Retinal pigment epithelial cell (primary cell): ENCODE measurements around the gene SDK1.

Experiments
- DNase-seq: peaks from one replicate; pipeline ENCODE4 v3.0.0-alpha.2; 2010; ENCODE audit warnings: low read depth
- H3K4me3 ChIP-seq: 2 replicates; pipeline ENCODE4 v1.5.1; 2011; ENCODE audit warnings: mild to moderate bottlenecking, low read length, control low read depth, moderate library complexity
- TF ChIP-seq, protein P1 (sequence below): conservative IDR thresholded peaks from 2 replicates; pipeline ENCODE4 v1.5.1; 2011; ENCODE audit warnings: low read depth, low read length, control low read depth, inconsistent platforms

Gene SDK1

DNA sequence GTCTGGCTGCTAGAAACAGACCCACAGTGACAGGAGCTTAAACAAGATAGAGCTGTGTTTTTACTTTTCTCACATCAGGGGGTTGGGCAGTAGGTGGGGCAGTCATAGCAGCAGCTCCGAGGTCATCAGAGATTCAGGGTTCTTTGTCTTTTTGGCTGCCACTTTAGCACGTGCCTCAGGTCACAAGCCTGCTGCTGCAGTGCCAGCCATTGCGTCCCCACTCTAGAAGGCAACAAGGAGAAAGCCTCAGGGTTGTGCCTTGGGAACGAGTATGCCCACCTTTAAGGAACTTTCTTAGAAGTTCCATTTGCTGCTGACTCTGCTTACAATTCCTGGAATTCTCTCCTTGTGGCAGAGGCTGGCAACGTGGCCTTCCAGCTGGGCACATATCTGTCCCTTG lies 720.4 kb downstream of the SDK1 start:
- no peak for DNase-seq
- H3K4me3 ChIP-seq: no peak overlapping the region
- TF ChIP-seq, protein P1, sequence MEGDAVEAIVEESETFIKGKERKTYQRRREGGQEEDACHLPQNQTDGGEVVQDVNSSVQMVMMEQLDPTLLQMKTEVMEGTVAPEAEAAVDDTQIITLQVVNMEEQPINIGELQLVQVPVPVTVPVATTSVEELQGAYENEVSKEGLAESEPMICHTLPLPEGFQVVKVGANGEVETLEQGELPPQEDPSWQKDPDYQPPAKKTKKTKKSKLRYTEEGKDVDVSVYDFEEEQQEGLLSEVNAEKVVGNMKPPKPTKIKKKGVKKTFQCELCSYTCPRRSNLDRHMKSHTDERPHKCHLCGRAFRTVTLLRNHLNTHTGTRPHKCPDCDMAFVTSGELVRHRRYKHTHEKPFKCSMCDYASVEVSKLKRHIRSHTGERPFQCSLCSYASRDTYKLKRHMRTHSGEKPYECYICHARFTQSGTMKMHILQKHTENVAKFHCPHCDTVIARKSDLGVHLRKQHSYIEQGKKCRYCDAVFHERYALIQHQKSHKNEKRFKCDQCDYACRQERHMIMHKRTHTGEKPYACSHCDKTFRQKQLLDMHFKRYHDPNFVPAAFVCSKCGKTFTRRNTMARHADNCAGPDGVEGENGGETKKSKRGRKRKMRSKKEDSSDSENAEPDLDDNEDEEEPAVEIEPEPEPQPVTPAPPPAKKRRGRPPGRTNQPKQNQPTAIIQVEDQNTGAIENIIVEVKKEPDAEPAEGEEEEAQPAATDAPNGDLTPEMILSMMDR: no peak

DNA sequence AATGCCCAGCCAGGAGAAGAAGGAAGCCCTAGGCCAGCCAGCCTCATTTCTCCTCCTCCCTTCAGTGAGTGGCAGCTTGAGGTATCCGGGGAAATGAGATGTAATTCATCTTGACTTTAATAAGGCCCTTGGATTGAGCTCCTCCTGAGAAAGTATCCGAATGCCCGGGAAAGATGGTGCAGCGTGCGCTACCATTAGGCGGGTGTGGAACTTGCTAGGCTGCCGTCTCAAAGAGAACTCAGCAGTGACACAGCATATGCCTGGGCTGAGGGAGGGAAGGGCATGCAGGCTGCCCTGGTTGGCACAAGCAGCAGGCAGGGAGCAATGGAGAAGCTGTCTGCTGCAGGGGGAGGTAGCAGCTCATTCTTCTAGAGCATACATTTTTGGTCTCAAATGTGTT lies 721.2 kb downstream of the SDK1 start:
- TF ChIP-seq, protein P1: no peak
- H3K4me3 ChIP-seq: no peak overlapping the region
- DNase-seq: no peak

DNA sequence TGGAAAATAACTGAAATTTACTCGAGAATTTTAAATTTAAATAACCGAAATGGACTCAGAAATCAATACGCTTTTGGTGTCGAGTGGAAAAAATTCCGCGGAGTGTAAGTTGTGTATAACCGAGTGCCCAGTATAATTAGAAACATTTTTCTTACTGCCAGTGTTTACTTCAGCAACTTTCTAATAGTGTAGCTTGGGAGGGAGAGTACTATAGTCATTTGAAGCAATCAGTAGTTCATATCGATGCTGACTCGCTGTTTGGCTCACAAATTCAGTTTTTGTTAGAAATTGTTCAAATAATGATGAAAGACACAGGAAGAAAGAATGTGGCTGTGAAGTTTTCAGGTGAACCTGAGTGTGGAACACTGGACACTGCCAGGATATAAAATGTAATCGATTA lies 722.5 kb downstream of the SDK1 start:
- TF ChIP-seq, protein P1: no peak
- DNase-seq: no peak
- H3K4me3 ChIP-seq: no peak overlapping the region

DNA sequence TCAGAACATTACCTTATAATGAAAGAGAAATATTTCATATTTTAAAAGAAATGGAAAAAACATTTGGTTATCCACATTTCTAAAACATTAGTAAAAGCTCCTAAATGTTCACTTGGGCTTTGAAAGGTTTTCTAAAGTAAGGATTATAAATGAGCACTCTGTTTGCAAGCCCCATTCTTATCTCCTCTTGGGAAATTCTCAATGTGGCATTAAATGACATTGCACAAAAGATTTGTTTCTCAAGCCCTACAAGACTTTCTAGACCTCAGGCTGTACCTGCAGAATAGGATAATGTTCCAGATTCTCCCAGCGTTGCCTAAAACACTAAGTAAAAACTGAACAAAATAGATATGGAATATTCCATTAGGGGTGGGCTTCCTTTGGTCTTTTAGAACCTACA lies 723.1 kb downstream of the SDK1 start:
- TF ChIP-seq, protein P1: no peak
- no peak for DNase-seq
- no peak overlapping the region for H3K4me3 ChIP-seq

DNA sequence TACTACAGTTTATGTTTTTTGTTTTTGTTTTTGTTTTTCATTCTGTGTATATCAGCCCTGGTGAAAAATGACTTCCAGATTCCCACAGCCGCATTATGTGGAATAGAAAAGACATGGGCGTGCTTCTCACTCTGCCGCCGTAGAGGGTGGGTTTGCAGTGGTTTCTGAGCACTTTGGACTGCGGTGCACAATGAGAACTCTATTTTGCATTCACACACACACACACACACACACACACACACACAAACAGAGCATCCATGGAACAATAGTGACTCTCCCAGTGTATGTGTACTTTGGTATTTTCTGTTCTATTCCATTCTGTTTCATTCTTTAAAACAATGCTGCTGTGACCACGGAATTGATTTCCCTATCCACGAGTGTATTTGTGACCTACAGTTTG lies 723.8 kb downstream of the SDK1 start:
- TF ChIP-seq, protein P1: no peak
- no peak for DNase-seq
- H3K4me3 ChIP-seq: no peak overlapping the region

DNA sequence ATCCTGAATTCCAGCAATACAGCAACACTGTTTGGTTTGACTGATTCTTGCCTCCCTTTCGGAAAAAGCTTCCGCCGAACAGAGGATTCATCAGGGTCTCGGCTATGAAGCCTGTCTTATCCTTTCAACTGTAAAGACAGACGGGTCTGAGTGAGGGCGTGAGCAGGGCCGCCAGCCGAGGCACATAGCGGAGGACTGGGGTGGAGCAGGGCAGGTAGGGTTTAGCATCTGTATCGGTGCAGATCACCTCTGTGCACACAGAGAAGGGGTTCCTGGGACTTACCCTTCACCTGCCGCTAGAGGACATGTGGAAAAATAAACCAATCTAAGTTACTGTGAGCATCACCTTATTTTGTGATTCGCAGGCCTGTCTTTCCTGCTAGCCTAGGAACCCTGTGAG lies 724.2 kb downstream of the SDK1 start:
- TF ChIP-seq, protein P1: no peak
- DNase-seq: no peak
- H3K4me3 ChIP-seq: no peak overlapping the region

DNA sequence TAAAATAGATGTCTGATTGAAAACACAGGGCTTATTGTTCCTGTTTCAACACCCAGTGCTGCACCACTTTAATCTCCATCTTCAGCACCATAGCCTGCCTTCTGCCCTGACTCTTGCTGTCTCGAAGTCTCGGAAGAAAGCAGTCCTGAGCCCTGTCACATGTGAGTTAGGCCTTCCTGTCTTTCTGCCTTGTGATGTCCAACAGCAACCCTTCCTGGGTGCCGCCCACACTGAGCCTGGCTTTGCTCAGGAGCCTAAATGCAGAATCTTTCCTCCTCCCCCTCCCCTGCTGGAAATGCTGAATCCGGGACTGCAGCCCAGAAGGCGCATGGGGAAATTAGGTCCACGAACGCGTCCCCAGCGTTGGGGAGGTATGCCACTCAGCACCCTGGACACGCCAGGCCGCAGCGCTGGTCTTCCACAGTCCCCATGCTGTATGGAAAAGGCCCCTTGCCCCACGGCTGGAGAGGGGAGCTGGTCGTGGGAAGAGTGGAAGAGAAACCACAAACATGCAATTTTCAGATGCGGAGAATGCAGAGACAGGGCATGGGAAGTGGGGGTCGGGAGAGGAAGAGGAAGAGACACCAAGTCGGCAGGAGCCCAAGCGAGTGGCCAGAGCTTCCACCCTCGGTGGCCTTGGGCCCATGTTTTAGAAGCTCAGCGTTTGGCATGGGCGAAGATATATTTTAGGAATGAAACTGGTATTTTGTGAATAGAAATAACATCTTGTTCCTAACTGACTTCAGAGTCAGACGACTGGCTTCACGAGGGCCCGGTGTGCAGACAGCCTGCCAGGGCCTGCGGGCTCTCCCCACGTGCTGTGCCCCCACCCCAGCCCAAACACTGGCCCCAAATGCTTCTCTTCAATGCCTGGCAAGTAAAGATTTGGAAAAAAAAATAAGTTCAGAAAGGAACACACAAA lies 724.9 kb downstream of the SDK1 start:
- peak; percentile 27 for DNase-seq
- TF ChIP-seq, protein P1: no peak

More for the DNA sequence above, 724.9 kb downstream of the SDK1 start:
- no peak overlapping the region for H3K4me3 ChIP-seq
